ENCODE measurements around the gene OSBPL1A. TPM values are rescaled to one million over a fixed set of nuclear protein-coding genes. Genes with fewer than 3 reads are reported as not detected.

OSBPL1A gene
- total and polyA plus RNA-seq, 10 of the 15 experiments (the other 5 are each of a cell fraction or from before 2014, with no cell fraction given), result 0.02 to 0.83 (median 0.11) TPM; not detected in 6

GRCh38 chr18:24176727-24177416 lies 220.8 kb downstream of the OSBPL1A start:
- in situ Hi-C loops (cut with MboI), result loop anchor here (5.0 kb wide), 1 partner anchor 310 kb away; no protein-coding TSS in a partner anchor
- H3K4me3 ChIP-seq, result peak overlapping the region; percentile 19; the same call in 1 of the 2 replicates
- intact Hi-C loops (cut with micrococcal nuclease; ENCODE audit: unreplicated experiment), result loop anchor here (2.0 kb wide), 1 partner anchor 312 kb away; no protein-coding TSS in a partner anchor
- FAIRE-seq, result no peak
- H3K9ac ChIP-seq (ENCODE audit: control insufficient read depth, insufficient read depth, low read length), result peak overlapping the region; percentile 49; the same call in 1 of the 2 replicates
- peak overlapping the region; percentile 62 for H3K27ac ChIP-seq (ENCODE audit: control insufficient read depth, insufficient read depth)
- POLR2A ChIA-PET, result no interaction called here
- no peaks in the 10 kb centered on the region for H3K79me2 ChIP-seq (ENCODE audit: control insufficient read depth, insufficient read depth, low read length)
- peak; percentile 61 for DNase-seq (ENCODE audit: low read depth, low spot score)
- H3K4me2 ChIP-seq (ENCODE audit: control insufficient read depth, insufficient read depth), result peak overlapping the region; percentile 87
- no peaks in the 10 kb centered on the region for H3K9me3 ChIP-seq (replicated peaks; ENCODE audit: control insufficient read depth, insufficient read depth, low read length)
- SMC1A ChIA-PET (ENCODE audit: uncharacterized antibody, unreplicated experiment), result interaction anchor here (0.6 to 5.9 kb wide), 18 partner anchors 9 to 315 kb away, joined by 3 to 48 read pairs (median 4); no protein-coding TSS in a partner anchor
- no peaks in the 10 kb centered on the region for H3K27me3 ChIP-seq (replicated peaks in 1 of 2; ENCODE audit: control insufficient read depth in 2 of 2, insufficient read depth in 2 of 2, low read length in 1 of 2)
- CTCF ChIA-PET, result interaction anchor here (0.6 to 3.6 kb wide), 40 partner anchors 8 to 524 kb away, joined by 3 to 69 read pairs (median 5); partner anchors contain the start of gene CABYR
- H3K36me3 ChIP-seq (ENCODE audit: control insufficient read depth in 2 of 2, insufficient read depth in 2 of 2, low read length in 1 of 2), result no peaks in the 10 kb centered on the region
- peak overlapping the region; percentile 92 for H2AFZ ChIP-seq (ENCODE audit: control insufficient read depth, low read depth, low read length)
- peak; percentile 96 for ATAC-seq
- no TSS peak for BruUV-seq (replicated peaks)
- RAD21 ChIA-PET (ENCODE audit: unreplicated experiment), result interaction anchor here (0.8 to 3.2 kb wide), 15 partner anchors 11 to 315 kb away, joined by 3 to 15 read pairs (median 3); no protein-coding TSS in a partner anchor
- 0% methylated on average over 7 of the region's 7 CpGs for WGBS (ENCODE audit: insufficient coverage, insufficient replicate concordance, low lambda C conversion rate, missing lambda C conversion rate)
- peaks cover 15% of the 10 kb centered on the region for H3K4me1 ChIP-seq (ENCODE audit: control insufficient read depth, insufficient read depth, low read length)
- no peaks in the 10 kb centered on the region for H4K20me1 ChIP-seq (ENCODE audit: control insufficient read depth, insufficient read depth)
- TF ChIP-seq MLLT1 (IDR thresholded peaks at IDR 0.05) (no peak), CBX3 (IDR thresholded peaks at IDR 0.05; ENCODE audit: borderline replicate concordance, low read depth) (no peak), RELA (IDR thresholded peaks at IDR 0.05; ENCODE audit: borderline replicate concordance, partially characterized antibody) (no peak), SPI1 (IDR thresholded peaks at IDR 0.05; ENCODE audit: borderline replicate concordance, insufficient read depth, low read depth, low read length) (peak; percentile 74), HDAC2 (IDR thresholded peaks at IDR 0.05) (no peak), POLR2A (IDR thresholded peaks at IDR 0.05; ENCODE audit: low read depth, low read length) (0 out of 2 replicates have a peak, but pooled peaks have one; percentile 34), TCF3 (IDR thresholded peaks at IDR 0.05; ENCODE audit: borderline replicate concordance, insufficient read depth, low read depth, low read length) (peak; percentile 44; the same call in 1 of the 2 replicates), EGR1 (IDR thresholded peaks at IDR 0.05; ENCODE audit: borderline replicate concordance in 1 of 2, low read depth in 2 of 2, low read length in 2 of 2) (no peak), TARDBP (IDR thresholded peaks at IDR 0.05; ENCODE audit: borderline replicate concordance) (no peak), SUPT20H (IDR thresholded peaks at IDR 0.05; ENCODE audit: borderline replicate concordance, control insufficient read depth, low read depth, low read length) (no peak), EP300 (IDR thresholded peaks at IDR 0.05; ENCODE audit: borderline replicate concordance in 1 of 2, control insufficient read depth in 1 of 2, low read depth in 2 of 2, low read length in 2 of 2) (no peak), NFIC (IDR thresholded peaks at IDR 0.05; ENCODE audit: low read depth, low read length) (peak; percentile 58), CREB1 (IDR thresholded peaks at IDR 0.05; ENCODE audit: low read depth) (peak; percentile 35; the same call in 1 of the 2 replicates), ESRRA (IDR thresholded peaks at IDR 0.05; ENCODE audit: low read length) (no peak), SRF (IDR thresholded peaks at IDR 0.05; ENCODE audit: low read depth in 2 of 2, low read length in 2 of 2) (no peak)
- TF ChIP-seq, protein P1, sequence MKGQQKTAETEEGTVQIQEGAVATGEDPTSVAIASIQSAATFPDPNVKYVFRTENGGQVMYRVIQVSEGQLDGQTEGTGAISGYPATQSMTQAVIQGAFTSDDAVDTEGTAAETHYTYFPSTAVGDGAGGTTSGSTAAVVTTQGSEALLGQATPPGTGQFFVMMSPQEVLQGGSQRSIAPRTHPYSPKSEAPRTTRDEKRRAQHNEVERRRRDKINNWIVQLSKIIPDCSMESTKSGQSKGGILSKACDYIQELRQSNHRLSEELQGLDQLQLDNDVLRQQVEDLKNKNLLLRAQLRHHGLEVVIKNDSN (IDR thresholded peaks at IDR 0.05; ENCODE audit: borderline replicate concordance, extremely low read length, insufficient read depth, low read depth, low read length), result no peak
- TF ChIP-seq, protein P2, sequence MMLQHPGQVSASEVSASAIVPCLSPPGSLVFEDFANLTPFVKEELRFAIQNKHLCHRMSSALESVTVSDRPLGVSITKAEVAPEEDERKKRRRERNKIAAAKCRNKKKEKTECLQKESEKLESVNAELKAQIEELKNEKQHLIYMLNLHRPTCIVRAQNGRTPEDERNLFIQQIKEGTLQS (IDR thresholded peaks at IDR 0.05; ENCODE audit: borderline replicate concordance, extremely low read depth, low read depth, low read length), result peak; percentile 54; the same call in 1 of the 2 replicates
